ENCODE data around the gene NCMAP. TPM values are rescaled to one million over a fixed set of nuclear protein-coding genes. Genes with fewer than 3 reads are reported as not detected.
"Not testable (repeated sequence)": the region's sequence is repeated elsewhere in the genome, so short reads cannot be mapped to it uniquely, and the experiment has no call there.

NCMAP gene
- total and polyA plus RNA-seq, 7 experiments from 2014 or later, result 0.10 to 0.13 (median 0.12) TPM; not detected in 4

DNA sequence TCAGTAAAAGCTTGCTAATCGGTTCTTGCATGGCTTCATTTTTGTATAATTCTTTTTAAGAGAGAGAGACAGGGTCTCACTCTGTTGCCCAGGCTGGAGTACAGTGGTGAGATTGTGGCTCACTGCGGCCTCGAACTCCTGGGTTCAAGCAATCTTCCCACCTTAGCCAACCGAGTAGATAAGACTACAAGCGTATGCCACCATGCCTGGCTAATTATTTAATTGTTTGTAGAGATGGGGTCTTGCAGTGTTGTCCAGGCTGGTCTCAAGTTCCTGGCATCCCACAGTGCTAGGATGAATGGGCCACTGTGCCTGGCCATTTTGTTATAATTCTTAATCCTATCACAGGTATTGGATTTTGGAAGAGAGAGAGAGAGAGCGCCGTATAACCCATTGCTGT, 29.8 kb upstream of the NCMAP start:
- DNase-seq (no peak), ATAC-seq (no peak)
- peaks cover 7 to 34% (median 31%) of the 10 kb centered on the region in 5 donors for H3K36me3 Mint-ChIP-seq
- H3K4me1 Mint-ChIP-seq, result peaks cover 26 to 86% (median 69%) of the 10 kb centered on the region in 7 donors
- Histone ChIP-seq H3K4me3 (ENCODE audit: low read length) (no peak overlapping the region), H3K36me3 (ENCODE audit: control insufficient read depth in 2 of 3, insufficient read depth in 3 of 3, low read length in 3 of 3) (peaks cover 0 to 26% (median 0%) of the 10 kb centered on the region in 3 experiments), H3K27ac (ENCODE audit: low read depth, low read length) (peak overlapping the region; percentile 40), H3K27me3 (ENCODE audit: control insufficient read depth in 2 of 2, insufficient read depth in 2 of 2, low read length in 2 of 2) (no peaks in the 10 kb centered on the region), H3K9me3 (ENCODE audit: control insufficient read depth in 2 of 3, low read length in 3 of 3) (no peaks in the 10 kb centered on the region), H3K4me1 (ENCODE audit: control insufficient read depth in 2 of 2, insufficient read depth in 2 of 2, low read length in 2 of 2) (peaks cover 0 to 49% of the 10 kb centered on the region in 2 donors)
- CTCF ChIA-PET, result interaction anchor here (0.8 to 4.2 kb wide), 19 partner anchors 8 to 327 kb away, joined by 3 to 43 read pairs (median 6); partner anchors contain the start of genes NIPAL3, RCAN3 and STPG1
- no peaks in the 10 kb centered on the region for H3K27me3 Mint-ChIP-seq
- POLR2A ChIA-PET, result interaction anchor here (0.9 to 7.3 kb wide), 11 partner anchors 9 to 103 kb away, joined by 3 to 99 read pairs (median 7); partner anchors contain the start of gene RCAN3
- H3K27ac Mint-ChIP-seq, result peak overlapping the region in 8 of 9 donors; percentile 30 to 92 (median 85)
- no peaks in the 10 kb centered on the region for H3K9me3 Mint-ChIP-seq
- peak overlapping the region in 8 of 10 donors; percentile 27 to 68 (median 52) for H3K4me3 Mint-ChIP-seq
- intact Hi-C loops (cut with micrococcal nuclease), result loop anchor here (2.0 to 5.0 kb wide), 3 partner anchors 61 to 109 kb away; no protein-coding TSS in a partner anchor

DNA sequence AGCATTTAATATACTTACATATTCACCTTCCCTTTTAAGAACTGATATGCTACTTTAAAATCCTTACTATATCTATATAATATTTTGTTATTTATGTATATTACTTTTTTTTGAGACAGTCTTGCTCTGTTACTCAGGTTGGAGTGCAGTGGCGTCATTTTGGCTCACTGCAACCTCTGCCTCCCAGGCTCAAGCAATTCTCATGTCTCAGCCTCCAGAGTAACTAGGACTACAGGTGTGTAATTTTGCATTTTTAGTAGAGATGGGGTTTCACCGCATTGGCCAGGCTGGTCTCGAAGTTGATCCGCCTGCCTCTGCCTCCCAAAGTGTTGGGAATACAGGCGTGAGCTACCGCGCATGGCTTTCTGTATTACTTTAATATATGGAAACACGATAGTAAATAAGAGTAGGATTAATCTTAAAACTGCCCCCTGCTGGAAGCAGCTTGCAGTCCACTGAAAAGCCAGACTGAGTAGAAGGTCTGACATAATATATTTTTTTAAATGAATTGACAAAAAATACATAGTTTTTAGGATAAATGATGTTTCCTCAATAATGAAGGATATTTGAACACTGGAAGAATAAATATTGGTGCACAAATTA, 28.8 kb upstream of the NCMAP start:
- H3K27ac ChIP-seq (ENCODE audit: low read depth, low read length), result peak overlapping the region; percentile 40
- no peak overlapping the region for H3K4me3 ChIP-seq (ENCODE audit: low read length)
- intact Hi-C loops (cut with micrococcal nuclease), result loop anchor here (1.0 to 5.0 kb wide), 8 partner anchors 8 to 112 kb away; partner anchors contain the start of genes RCAN3 (in 2 of the 2) and NIPAL3 (in 1 of the 2)
- DNase-seq (peak in 8 of 9 donors; percentile 28 to 66 (median 56)), ATAC-seq (peak; percentile 69)
- peaks cover 0 to 49% of the 10 kb centered on the region in 2 donors for H3K4me1 ChIP-seq (ENCODE audit: control insufficient read depth in 2 of 2, insufficient read depth in 2 of 2, low read length in 2 of 2)
- Mint-ChIP-seq H3K4me3 (peak overlapping the region in 7 of 10 donors; percentile 23 to 57 (median 39)), H3K27ac (peak overlapping the region in 8 of 9 donors; percentile 32 to 93 (median 84)), H3K4me1 (peaks cover 31 to 86% (median 71%) of the 10 kb centered on the region in 7 donors), H3K27me3 (no peaks in the 10 kb centered on the region), H3K36me3 (peaks cover 7 to 42% (median 32%) of the 10 kb centered on the region in 5 donors), H3K9me3 (no peaks in the 10 kb centered on the region)
- ChIA-PET CTCF (interaction anchor here (0.6 to 4.2 kb wide), 19 partner anchors 9 to 328 kb away, joined by 3 to 43 read pairs (median 5); partner anchors contain the start of genes NIPAL3, RCAN3 and STPG1), POLR2A (interaction anchor here (0.8 to 7.3 kb wide), 16 partner anchors 8 to 115 kb away, joined by 3 to 99 read pairs (median 6); partner anchors contain the start of genes NIPAL3 and RCAN3)
- no peaks in the 10 kb centered on the region for H3K27me3 ChIP-seq (ENCODE audit: control insufficient read depth in 2 of 2, insufficient read depth in 2 of 2, low read length in 2 of 2)
- H3K9me3 ChIP-seq (ENCODE audit: control insufficient read depth in 2 of 3, low read length in 3 of 3), result no peaks in the 10 kb centered on the region
- H3K36me3 ChIP-seq (ENCODE audit: control insufficient read depth in 2 of 3, insufficient read depth in 3 of 3, low read length in 3 of 3), result peaks cover 0 to 31% (median 0%) of the 10 kb centered on the region in 3 experiments

DNA sequence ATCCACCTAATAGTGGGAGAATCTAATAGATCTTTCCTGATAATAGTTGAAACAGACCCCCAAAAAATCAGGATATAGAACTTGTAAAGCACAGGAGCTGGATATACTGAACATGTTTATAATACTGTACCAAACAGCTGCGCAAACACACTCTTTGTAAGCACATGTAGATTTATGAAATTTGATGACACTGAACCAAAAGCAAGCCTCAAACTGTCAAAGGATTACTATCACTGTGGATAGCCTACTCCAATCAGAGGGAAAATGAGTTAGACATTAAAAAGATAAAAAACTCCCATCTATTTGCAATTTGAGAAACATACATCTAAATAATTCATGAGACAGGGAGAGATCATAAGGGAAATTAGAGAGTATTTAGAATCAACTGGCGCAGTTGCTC, 27.1 kb upstream of the NCMAP start:
- peak overlapping the region in 6 of 10 donors; percentile 4 to 72 (median 58) for H3K4me3 Mint-ChIP-seq
- H3K9me3 Mint-ChIP-seq, result no peaks in the 10 kb centered on the region
- no peaks in the 10 kb centered on the region for H3K27me3 ChIP-seq (ENCODE audit: control insufficient read depth in 2 of 2, insufficient read depth in 2 of 2, low read length in 2 of 2)
- H3K36me3 Mint-ChIP-seq, result peaks cover 10 to 40% (median 37%) of the 10 kb centered on the region in 5 donors
- intact Hi-C loops (cut with micrococcal nuclease), result loop anchor here in 1 of 2 donors (5.0 kb wide), 1 partner anchor 66 kb away; no protein-coding TSS in a partner anchor
- peak overlapping the region in 8 of 9 donors; percentile 46 to 93 (median 84) for H3K27ac Mint-ChIP-seq
- peaks cover 3 to 26% (median 4%) of the 10 kb centered on the region in 3 experiments for H3K36me3 ChIP-seq (ENCODE audit: control insufficient read depth in 2 of 3, insufficient read depth in 3 of 3, low read length in 3 of 3)
- H3K27ac ChIP-seq (ENCODE audit: low read depth, low read length), result peak overlapping the region; percentile 40
- no peaks in the 10 kb centered on the region for H3K27me3 Mint-ChIP-seq
- ChIA-PET POLR2A (interaction anchor here (0.8 to 5.3 kb wide), 6 partner anchors 14 to 113 kb away, joined by 3 to 39 read pairs (median 5); partner anchors contain the start of gene NIPAL3), CTCF (interaction anchor here (0.7 to 4.2 kb wide), 10 partner anchors 13 to 135 kb away, joined by 3 to 43 read pairs (median 4); partner anchors contain the start of genes NIPAL3 and STPG1)
- no peak overlapping the region for H3K4me3 ChIP-seq (ENCODE audit: low read length)
- H3K9me3 ChIP-seq (ENCODE audit: control insufficient read depth in 2 of 3, low read length in 3 of 3), result no peaks in the 10 kb centered on the region
- H3K4me1 Mint-ChIP-seq, result peaks cover 32 to 90% (median 70%) of the 10 kb centered on the region in 7 donors
- DNase-seq (no peak), ATAC-seq (no peak)
- H3K4me1 ChIP-seq (ENCODE audit: control insufficient read depth in 2 of 2, insufficient read depth in 2 of 2, low read length in 2 of 2), result peaks cover 0 to 40% of the 10 kb centered on the region in 2 donors

DNA sequence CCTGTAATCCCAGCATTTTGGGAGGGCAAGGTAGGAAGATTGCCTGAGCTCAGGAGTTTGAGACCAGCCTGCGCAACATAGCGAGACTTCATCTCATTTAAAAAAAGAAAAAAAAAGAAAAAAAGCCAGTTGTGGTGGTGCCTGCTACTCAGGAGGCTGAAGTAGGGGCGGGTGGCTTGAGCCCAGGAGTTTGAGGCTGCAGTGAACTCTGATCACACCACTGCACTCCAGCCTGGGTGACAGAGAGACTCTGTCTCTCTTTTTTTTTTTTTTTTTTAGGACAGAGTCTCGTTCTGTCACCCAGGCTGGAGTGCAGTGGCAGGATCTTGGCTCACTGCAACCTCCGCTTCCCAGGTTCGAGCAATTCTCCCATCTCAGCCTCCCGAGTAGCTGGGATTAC, 26.6 kb upstream of the NCMAP start:
- Histone ChIP-seq H3K4me1 (ENCODE audit: control insufficient read depth in 2 of 2, insufficient read depth in 2 of 2, low read length in 2 of 2) (peaks cover 0 to 45% of the 10 kb centered on the region in 2 donors), H3K27ac (ENCODE audit: low read depth, low read length) (peak overlapping the region; percentile 58), H3K36me3 (ENCODE audit: control insufficient read depth in 2 of 3, insufficient read depth in 3 of 3, low read length in 3 of 3) (peaks cover 3 to 23% (median 4%) of the 10 kb centered on the region in 3 experiments)
- not testable (repeated sequence) for H3K27me3 ChIP-seq (ENCODE audit: control insufficient read depth in 2 of 2, insufficient read depth in 2 of 2, low read length in 2 of 2); DNase-seq; H3K4me3 ChIP-seq (ENCODE audit: low read length); ATAC-seq; H3K27me3 Mint-ChIP-seq; H3K9me3 ChIP-seq (ENCODE audit: control insufficient read depth in 2 of 3, low read length in 3 of 3); H3K9me3 Mint-ChIP-seq
- ChIA-PET CTCF (interaction anchor here (0.9 to 2.2 kb wide), 5 partner anchors 14 to 114 kb away, joined by 3 to 8 read pairs (median 5); partner anchors contain the start of gene NIPAL3), POLR2A (interaction anchor here (0.8 to 5.3 kb wide), 5 partner anchors 14 to 114 kb away, joined by 3 to 39 read pairs (median 6); partner anchors contain the start of gene NIPAL3)
- H3K4me3 Mint-ChIP-seq, result peak overlapping the region in 5 of 10 donors; percentile 4 to 65 (median 57)
- H3K36me3 Mint-ChIP-seq, result peaks cover 10 to 44% (median 38%) of the 10 kb centered on the region in 5 donors
- H3K27ac Mint-ChIP-seq, result peak overlapping the region in 7 of 9 donors; percentile 58 to 93 (median 85)
- peaks cover 36 to 90% (median 73%) of the 10 kb centered on the region in 7 donors for H3K4me1 Mint-ChIP-seq
- intact Hi-C loops (cut with micrococcal nuclease), result loop anchor here in 1 of 2 donors (5.0 kb wide), 1 partner anchor 67 kb away; no protein-coding TSS in a partner anchor

DNA sequence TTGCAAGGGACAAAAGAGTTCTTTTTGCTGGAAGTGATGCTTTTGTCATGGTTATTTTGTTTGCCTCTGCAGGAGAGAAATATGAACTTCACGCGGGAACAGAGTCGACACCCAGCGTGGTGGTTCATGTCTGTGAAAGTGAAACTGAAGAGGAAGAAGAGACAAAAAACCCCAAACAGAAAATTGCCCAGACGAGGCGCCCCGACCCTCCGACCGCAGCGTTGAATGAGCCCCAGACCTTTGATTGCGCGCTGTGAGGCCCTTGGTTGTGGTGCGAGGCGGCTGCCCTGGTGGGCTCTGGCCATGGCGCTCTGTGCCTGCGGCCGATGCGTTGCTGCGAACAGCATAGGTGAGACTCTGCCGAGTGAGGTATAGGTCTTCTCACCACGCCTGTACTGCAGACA, 20.9 kb upstream of the NCMAP start:
- Histone ChIP-seq H3K36me3 (ENCODE audit: control insufficient read depth in 2 of 3, insufficient read depth in 3 of 3, low read length in 3 of 3) (peaks cover 3 to 29% (median 10%) of the 10 kb centered on the region in 3 experiments), H3K27me3 (ENCODE audit: control insufficient read depth in 2 of 2, insufficient read depth in 2 of 2, low read length in 2 of 2) (no peaks in the 10 kb centered on the region), H3K27ac (ENCODE audit: low read depth, low read length) (peak overlapping the region; percentile 96), H3K4me1 (ENCODE audit: control insufficient read depth in 2 of 2, insufficient read depth in 2 of 2, low read length in 2 of 2) (peaks cover 27 to 33% of the 10 kb centered on the region in 2 donors), H3K9me3 (ENCODE audit: control insufficient read depth in 2 of 3, low read length in 3 of 3) (no peaks in the 10 kb centered on the region), H3K4me3 (ENCODE audit: low read length) (peak overlapping the region; percentile 71)
- CTCF ChIA-PET, result interaction anchor here (0.6 to 2.5 kb wide), 9 partner anchors 8 to 295 kb away, joined by 3 to 14 read pairs (median 4); partner anchors contain the start of gene NIPAL3
- Mint-ChIP-seq H3K36me3 (peaks cover 12 to 51% (median 44%) of the 10 kb centered on the region in 5 donors), H3K4me1 (peaks cover 27 to 88% (median 66%) of the 10 kb centered on the region in 7 donors), H3K4me3 (peak overlapping the region; percentile 79 to 91 (median 86)), H3K27ac (peak overlapping the region; percentile 89 to 100 (median 99)), H3K9me3 (no peaks in the 10 kb centered on the region), H3K27me3 (no peaks in the 10 kb centered on the region)
- intact Hi-C loops (cut with micrococcal nuclease), result loop anchor here (1.0 to 10.0 kb wide), 11 partner anchors 8 to 390 kb away; partner anchors contain the start of genes NIPAL3 (in 2 of the 2), SRRM1 (in 2 of the 2), CLIC4 (in 1 of the 2) and RCAN3 (in 1 of the 2)
- POLR2A ChIA-PET, result interaction anchor here (0.9 to 4.4 kb wide), 17 partner anchors 8 to 334 kb away, joined by 3 to 58 read pairs (median 5); partner anchors contain the start of genes NCMAP, NIPAL3 and RCAN3
- peak; percentile 48 to 86 (median 83) for DNase-seq
- peak; percentile 75 for ATAC-seq
